IMR-90 (cell line): ENCODE data around the gene SULT1E1. TPM values are rescaled to one million over a fixed set of nuclear protein-coding genes. Genes with fewer than 3 reads are reported as not detected.

Source experiments
- ATAC-seq: fragments of 200-7000 bp; cut with Tn5 transposase; 2 replicates; pipeline ENCODE4 v1.9.1; 2020; ENCODE audit warnings: low read depth, mild to moderate bottlenecking, moderate library complexity
- BruUV-seq: library from RNA; stranded (reverse); fragments of 400-500 nt; replicated peaks from 2 replicates; lab custom pipeline; 2021; lab: Mats Ljungman, UMichigan
- CTCF ChIA-PET: fragments of 300-600 bp; formaldehyde crosslinking; extraction: SDS; loops from one replicate; lab custom pipeline; 2021; ENCODE audit warnings: antibody characterized with exemption; lab: Yijun Ruan, JAX
- POLR2A ChIA-PET: fragments of 300-600 bp; sonication (Branson Sonifier 250); formaldehyde crosslinking; loops from one replicate; lab custom pipeline; 2022; ENCODE audit warnings: antibody characterized with exemption; ENCODE audit not compliant: unreplicated experiment; lab: Charles Lee
- DNase-seq: peaks from one replicate; pipeline ENCODE4 v3.0.0; 2013
- H2AFZ ChIP-seq: replicated peaks from 2 replicates; pipeline ENCODE3; 2013; ENCODE audit warnings: low read length, mild to moderate bottlenecking; ENCODE audit not compliant: poor library complexity
- H2AK5ac ChIP-seq: 2 replicates; pipeline ENCODE4 v1.6.1; 2013; ENCODE audit warnings: low read depth, low read length, inconsistent platforms
- H2AK9ac ChIP-seq: replicated peaks from 2 replicates; pipeline ENCODE3; 2013; ENCODE audit warnings: mild to moderate bottlenecking, low read depth, low read length, moderate library complexity; ENCODE audit not compliant: poor library complexity
- H2BK120ac ChIP-seq: 2 replicates; pipeline ENCODE4 v1.6.1; 2013; ENCODE audit warnings: low read depth, low read length, inconsistent platforms
- H2BK15ac ChIP-seq: 3 replicates; pipeline ENCODE4 v1.6.1; 2013; ENCODE audit warnings: low read depth, low read length, inconsistent platforms
- H2BK20ac ChIP-seq: 2 replicates; pipeline ENCODE4 v1.6.1; 2013; ENCODE audit warnings: low read depth, mild to moderate bottlenecking, inconsistent platforms, low read length, moderate library complexity
- H2BK5ac ChIP-seq: 2 replicates; pipeline ENCODE4 v1.6.1; 2013; ENCODE audit warnings: mild to moderate bottlenecking, low read depth, low read length, inconsistent platforms; ENCODE audit not compliant: poor library complexity, severe bottlenecking
- H3K14ac ChIP-seq: replicated peaks from 2 replicates; pipeline ENCODE4 v1.6.1; 2013; ENCODE audit warnings: low read depth, low read length, inconsistent platforms
- H3K18ac ChIP-seq: 2 replicates; pipeline ENCODE4 v1.6.1; 2013; ENCODE audit warnings: low read depth, low read length, control low read depth
- H3K23ac ChIP-seq: 2 replicates; pipeline ENCODE4 v1.6.1; 2013; ENCODE audit warnings: low read depth, low read length, inconsistent platforms
- H3K27ac ChIP-seq: 2 replicates; pipeline ENCODE4 v1.5.1; 2013; ENCODE audit warnings: mild to moderate bottlenecking, control low read depth, low read length; ENCODE audit not compliant: insufficient read depth
- H3K27me3 ChIP-seq: 2 replicates; pipeline ENCODE4 v1.6.1; 2013; ENCODE audit warnings: low read length; ENCODE audit not compliant: control insufficient read depth, insufficient read depth
- H3K36me3 ChIP-seq: 2 replicates; pipeline ENCODE4 v1.6.1; 2013; ENCODE audit warnings: low read length, mixed read lengths; ENCODE audit not compliant: control insufficient read depth, insufficient read depth
- H3K4ac ChIP-seq: 2 replicates; pipeline ENCODE4 v1.6.1; 2013; ENCODE audit warnings: low read depth, low read length, inconsistent platforms
- H3K4me1 ChIP-seq: 2 replicates; pipeline ENCODE4 v1.6.1; 2013; ENCODE audit warnings: low read length, mixed read lengths; ENCODE audit not compliant: control insufficient read depth, insufficient read depth
- H3K4me2 ChIP-seq: 2 replicates; pipeline ENCODE4 v1.6.1; 2013; ENCODE audit warnings: low read depth, mild to moderate bottlenecking, control low read depth, low read length, moderate library complexity
- H3K4me3 ChIP-seq: 2 replicates; pipeline ENCODE4 v1.5.1; 2013; ENCODE audit warnings: low read depth, mild to moderate bottlenecking, control low read depth, low read length, moderate library complexity; ENCODE audit not compliant: insufficient read depth
- H3K56ac ChIP-seq: 2 replicates; pipeline ENCODE4 v1.6.1; 2013; ENCODE audit warnings: low read length, inconsistent platforms; ENCODE audit not compliant: insufficient read depth; ENCODE audit errors: extremely low read depth
- H3K79me1 ChIP-seq, 2 experiments: 2 replicates each; pipeline ENCODE4 v1.6.1; 2013; ENCODE audit warnings: low read length in 2 of 2, inconsistent platforms in 1 of 2, low read depth in 1 of 2
- H3K9ac ChIP-seq: 2 replicates; pipeline ENCODE4 v1.6.1; 2013; ENCODE audit warnings: low read depth, low read length, control low read depth
- H3K9me1 ChIP-seq: 2 replicates; pipeline ENCODE4 v1.6.1; 2013; ENCODE audit warnings: low read length, inconsistent platforms; ENCODE audit not compliant: insufficient read depth
- H3K9me3 ChIP-seq: 2 replicates; pipeline ENCODE4 v1.6.1; 2013; ENCODE audit warnings: low read length; ENCODE audit not compliant: control insufficient read depth, insufficient read depth
- H4K20me1 ChIP-seq: 2 replicates; pipeline ENCODE4 v1.6.1; 2013; ENCODE audit warnings: low read length, inconsistent platforms; ENCODE audit not compliant: insufficient read depth
- H4K5ac ChIP-seq: 2 replicates; pipeline ENCODE4 v1.6.1; 2013; ENCODE audit warnings: mild to moderate bottlenecking, low read depth, low read length, control low read depth
- H4K8ac ChIP-seq, 2 experiments: 2 replicates each; pipeline ENCODE4 v1.6.1; 2013; ENCODE audit warnings: low read depth in 2 of 2, low read length in 2 of 2, control low read depth in 1 of 2, inconsistent platforms in 1 of 2
- H4K91ac ChIP-seq: 2 replicates; pipeline ENCODE4 v1.6.1; 2013; ENCODE audit warnings: low read depth, low read length, inconsistent platforms; ENCODE audit not compliant: insufficient read depth
- CTCF ChIP-seq: conservative IDR thresholded peaks from 2 replicates; pipeline ENCODE4 v1.5.1; 2012; ENCODE audit warnings: mild to moderate bottlenecking, low read depth, low read length, improper control_type of control experiment
- MAZ ChIP-seq: IDR thresholded peaks from 2 replicates; pipeline ENCODE4 v1.6.1; 2012; ENCODE audit warnings: low read depth, mild to moderate bottlenecking, low read length, improper control_type of control experiment, moderate library complexity, borderline replicate concordance
- MXI1 ChIP-seq: IDR thresholded peaks from 2 replicates; pipeline ENCODE4 v1.6.1; 2012; ENCODE audit warnings: low read depth, mild to moderate bottlenecking, low read length, moderate library complexity, borderline replicate concordance
- NFE2L2 ChIP-seq: fragments of 150-350 bp; IDR thresholded peaks from 2 replicates; pipeline ENCODE4 v1.6.1; 2016; ENCODE audit warnings: low read depth, mild to moderate bottlenecking, low read length
- POLR2A ChIP-seq: IDR thresholded peaks from 2 replicates; pipeline ENCODE4 v1.6.1; 2012; ENCODE audit warnings: mild to moderate bottlenecking, low read depth, low read length
- RAD21 ChIP-seq: IDR thresholded peaks from 2 replicates; pipeline ENCODE4 v1.6.1; 2012; ENCODE audit warnings: low read length, improper control_type of control experiment
- WGBS, 2 experiments: methylation state at CpG; one replicate each; pipeline versions ENCODE4 v1.1.5 to v1.1.7; 2013; ENCODE audit warnings: missing lambda C conversion rate in 2 of 2; ENCODE audit not compliant: insufficient read length in 1 of 2; ENCODE audit errors: extremely low coverage in 2 of 2; 5-methylcytosine and 5-hydroxymethylcytosine counted together
- dilution Hi-C: fragments of 300-500 bp; cut with HindIII; formaldehyde crosslinking; loops from one replicate; pipeline ENCODE4 v1.14.3; 2018; ENCODE audit warnings: low sequenced_read_pairs; ENCODE audit not compliant: unreplicated experiment
- in situ Hi-C: fragments of 300-500 bp; cut with MboI; formaldehyde crosslinking; loops from 3 replicates; pipeline ENCODE4 v1.14.3; 2019; ENCODE audit warnings: low sequenced_read_pairs, inconsistent platforms, mixed read lengths
- intact Hi-C: fragments of 100-400 bp; cut with micrococcal nuclease; formaldehyde crosslinking; loops from 2 replicates; pipeline ENCODE4 v1.10.0; 2022
- polyA plus RNA-seq, 3 experiments: library from polyadenylated mRNA; depleted of rRNA; stranded (reverse); fragments of >200 nt; gene quantifications; 2 replicates each; pipeline ENCODE4 v1.2.3, GENCODE V29; 2012; ENCODE audit warnings: low replicate concordance in 1 of 3
- total RNA-seq: library from RNA; depleted of rRNA; stranded (reverse); fragments of >200 nt; gene quantifications from 2 replicates; pipeline ENCODE4 v1.2.3, GENCODE V29; 2012

SULT1E1 gene
- total and polyA plus RNA-seq, 2 of the 4 experiments (the other 2 are of a cell fraction): not detected

DNA sequence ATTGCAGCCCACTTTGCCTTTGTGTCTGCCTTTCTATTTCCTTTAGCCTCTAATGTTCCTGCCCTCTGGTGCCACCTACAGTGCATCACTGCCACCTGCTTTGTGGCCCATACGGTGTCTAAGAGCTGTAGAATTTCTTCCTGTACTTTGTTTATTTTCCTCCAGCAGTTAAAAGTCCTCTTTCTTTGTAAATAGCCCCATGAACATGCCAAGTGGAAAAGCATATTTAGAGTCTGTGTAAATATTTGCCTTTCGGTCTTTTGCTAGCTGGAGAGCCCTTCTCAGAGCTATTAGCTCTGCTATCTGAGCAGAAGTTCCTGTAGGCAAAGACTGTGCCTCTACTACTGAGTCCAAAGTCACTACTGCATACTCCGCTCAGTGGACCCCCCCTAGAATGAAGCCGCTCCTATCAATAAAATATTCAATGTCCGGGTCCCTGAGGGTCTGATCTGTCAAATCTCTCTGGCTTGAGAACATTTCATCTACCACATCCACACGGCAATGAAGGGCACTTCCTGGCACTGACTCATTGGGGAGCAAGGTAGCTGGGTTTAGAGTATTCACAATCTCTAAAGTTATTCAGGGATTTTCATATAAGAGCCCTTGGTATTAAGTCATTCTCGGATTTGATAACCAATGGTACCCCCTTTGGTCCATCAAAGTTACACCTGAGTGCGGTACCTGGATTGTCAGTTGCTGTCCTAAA, 36.3 kb downstream of the SULT1E1 start:
- CTCF ChIA-PET: no interaction called here

More for the DNA sequence above, 36.3 kb downstream of the SULT1E1 start:
- Histone ChIP-seq H2BK120ac (no peak overlapping the region), H3K9me1 (no peaks in the 10 kb centered on the region), H3K4me2 (no peak overlapping the region), H3K14ac (no peak overlapping the region), H3K36me3 (no peaks in the 10 kb centered on the region), H3K18ac (no peak overlapping the region), H2AK9ac (no peak overlapping the region), H3K23ac (no peak overlapping the region), H3K9ac (no peak overlapping the region), H2AFZ (no peak overlapping the region), H3K27me3 (no peaks in the 10 kb centered on the region), H4K20me1 (no peaks in the 10 kb centered on the region), H3K4ac (no peak overlapping the region), H3K4me1 (no peaks in the 10 kb centered on the region), H3K9me3 (no peaks in the 10 kb centered on the region), H4K8ac (no peak overlapping the region), H3K4me3 (no peak overlapping the region), H4K5ac (no peak overlapping the region), H2BK5ac (no peak overlapping the region), H2AK5ac (no peak overlapping the region), H2BK15ac (no peak overlapping the region), H3K56ac (no peak overlapping the region), H2BK20ac (no peak overlapping the region), H3K79me1 (no peaks in the 10 kb centered on the region), H4K91ac (no peak overlapping the region), H3K27ac (no peak overlapping the region)
- BruUV-seq: no TSS peak
- in situ Hi-C loops: no loop called here
- DNase-seq (peak; percentile 6), ATAC-seq (no peak)
- dilution Hi-C loops: no loop called here
- POLR2A ChIA-PET: no interaction called here
- intact Hi-C loops: no loop called here
- WGBS, 2 experiments: 79% methylated on average over 2 of the region's 8 CpGs; no CpG with 5 or more reads in 1 of the 2 experiments
- TF ChIP-seq MXI1 (no peak), CTCF (peak; percentile 24; the same call in 1 of the 2 replicates), NFE2L2 (no peak), POLR2A (no peak), MAZ (no peak), RAD21 (peak; percentile 22; the same call in 1 of the 2 replicates)
